ENCODE results near the gene RALGPS2. TPM values are rescaled to one million over a fixed set of nuclear protein-coding genes. Genes with fewer than 3 reads are reported as not detected.

Gene RALGPS2
- total and polyA plus RNA-seq, 2 donors (not counting 1 experiment from before 2014, with no cell fraction given): 59.6 to 251 TPM

DNA sequence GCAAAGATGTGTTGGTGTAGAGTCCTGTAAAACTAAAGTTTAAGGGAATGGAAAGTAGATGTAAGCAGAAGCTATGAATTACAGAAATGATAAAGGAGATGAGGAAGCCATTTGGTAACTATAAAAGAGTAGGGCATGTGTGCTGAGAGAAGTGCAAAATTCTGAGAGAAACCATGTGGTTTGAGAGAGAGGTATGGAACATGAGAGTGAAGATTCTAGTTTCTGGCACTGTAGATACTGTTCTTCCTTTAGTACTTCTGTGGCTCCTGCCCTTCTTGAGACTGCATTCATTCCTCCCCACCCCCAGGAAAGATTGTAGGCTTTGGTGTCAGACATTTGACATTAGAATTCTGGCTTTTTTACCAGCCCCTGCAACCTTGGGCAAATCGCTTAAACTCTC lies 15.4 kb downstream of the RALGPS2 start:
- Histone ChIP-seq H3K4me3 (ENCODE audit: control extremely low read depth in 1 of 5, extremely low read depth in 1 of 5, insufficient read depth in 1 of 5, low read depth in 2 of 5, low read length in 4 of 5) (no peak overlapping the region), H3K9ac (ENCODE audit: low read length) (peak overlapping the region; percentile 3), H3K27me3 (replicated peaks in 1 of 4; ENCODE audit: control extremely low read depth in 1 of 4, control insufficient read depth in 3 of 4, insufficient read depth in 4 of 4, low read length in 3 of 4) (no peaks in the 10 kb centered on the region), H3K9me3 (ENCODE audit: control extremely low read depth in 1 of 3, control insufficient read depth in 2 of 3, insufficient read depth in 1 of 3, low read length in 2 of 3) (peaks cover 2 to 15% (median 10%) of the 10 kb centered on the region in 3 donors), H3K36me3 (replicated peaks in 1 of 2; ENCODE audit: control extremely low read depth in 1 of 2, control insufficient read depth in 1 of 2, extremely low read depth in 1 of 2, insufficient read depth in 2 of 2, low read length in 1 of 2) (peaks cover 41 to 85% of the 10 kb centered on the region in 2 experiments), H3K27ac (ENCODE audit: low read length in 2 of 2) (peak overlapping the region in 1 of 2 donors; percentile 70), H3K4me2 (replicated peaks; ENCODE audit: low read depth, low read length, poor library complexity, severe bottlenecking) (peak overlapping the region; percentile 10), H3K4me1 (ENCODE audit: control insufficient read depth in 2 of 2, insufficient read depth in 2 of 2, low read length in 2 of 2) (peaks cover 26 to 40% of the 10 kb centered on the region in 2 donors), H2AFZ (ENCODE audit: insufficient read depth, low read depth, low read length, poor library complexity, severe bottlenecking) (no peak overlapping the region), H3K79me2 (ENCODE audit: control insufficient read depth, insufficient read depth, low read length) (peaks cover 99% of the 10 kb centered on the region), H4K20me1 (ENCODE audit: control insufficient read depth, insufficient read depth, low read length, poor library complexity, severe bottlenecking) (peaks cover 28% of the 10 kb centered on the region)
- H3K4me3 Mint-ChIP-seq: no peak overlapping the region
- H3K27me3 Mint-ChIP-seq: no peaks in the 10 kb centered on the region
- intact Hi-C loops (cut with micrococcal nuclease): no loop called here
- WGBS (ENCODE audit: insufficient coverage): no CpG with 5 or more reads among the region's 1 CpG
- CTCF ChIA-PET: interaction anchor here (1.2 to 3.2 kb wide), 3 partner anchors 10 to 198 kb away, joined by 3 to 14 read pairs (median 4); no protein-coding TSS in a partner anchor
- H3K4me1 Mint-ChIP-seq: peaks cover 66% of the 10 kb centered on the region
- TF ChIP-seq, protein P1, sequence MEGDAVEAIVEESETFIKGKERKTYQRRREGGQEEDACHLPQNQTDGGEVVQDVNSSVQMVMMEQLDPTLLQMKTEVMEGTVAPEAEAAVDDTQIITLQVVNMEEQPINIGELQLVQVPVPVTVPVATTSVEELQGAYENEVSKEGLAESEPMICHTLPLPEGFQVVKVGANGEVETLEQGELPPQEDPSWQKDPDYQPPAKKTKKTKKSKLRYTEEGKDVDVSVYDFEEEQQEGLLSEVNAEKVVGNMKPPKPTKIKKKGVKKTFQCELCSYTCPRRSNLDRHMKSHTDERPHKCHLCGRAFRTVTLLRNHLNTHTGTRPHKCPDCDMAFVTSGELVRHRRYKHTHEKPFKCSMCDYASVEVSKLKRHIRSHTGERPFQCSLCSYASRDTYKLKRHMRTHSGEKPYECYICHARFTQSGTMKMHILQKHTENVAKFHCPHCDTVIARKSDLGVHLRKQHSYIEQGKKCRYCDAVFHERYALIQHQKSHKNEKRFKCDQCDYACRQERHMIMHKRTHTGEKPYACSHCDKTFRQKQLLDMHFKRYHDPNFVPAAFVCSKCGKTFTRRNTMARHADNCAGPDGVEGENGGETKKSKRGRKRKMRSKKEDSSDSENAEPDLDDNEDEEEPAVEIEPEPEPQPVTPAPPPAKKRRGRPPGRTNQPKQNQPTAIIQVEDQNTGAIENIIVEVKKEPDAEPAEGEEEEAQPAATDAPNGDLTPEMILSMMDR (IDR thresholded peaks at IDR 0.05): no peak
- TF ChIP-seq EZH2 (IDR thresholded peaks at IDR 0.05; ENCODE audit: borderline replicate concordance, insufficient read depth, low read depth, low read length, poor library complexity, severe bottlenecking): no peak
- ATAC-seq (ENCODE audit: low read depth) (no peak), DNase-seq (no peak)
- H3K27ac Mint-ChIP-seq: peak overlapping the region; percentile 79
- POLR2A ChIA-PET: interaction anchor here (0.9 to 1.0 kb wide), 2 partner anchors 10 to 134 kb away, joined by 3 read pairs; no protein-coding TSS in a partner anchor
- H3K9me3 Mint-ChIP-seq (ENCODE audit: insufficient read depth): peaks cover 2% of the 10 kb centered on the region

- CTCF ChIA-PET: interaction anchor here (0.6 to 3.2 kb wide), 5 partner anchors 14 to 237 kb away, joined by 3 to 14 read pairs (median 4); no protein-coding TSS in a partner anchor
- TF ChIP-seq, protein P1 (IDR thresholded peaks at IDR 0.05): no peak
- TF ChIP-seq EZH2 (IDR thresholded peaks at IDR 0.05; ENCODE audit: borderline replicate concordance, insufficient read depth, low read depth, low read length, poor library complexity, severe bottlenecking): no peak
- Mint-ChIP-seq H3K27me3 (no peaks in the 10 kb centered on the region), H3K4me1 (peaks cover 64% of the 10 kb centered on the region), H3K9me3 (ENCODE audit: insufficient read depth) (peaks cover 2% of the 10 kb centered on the region), H3K27ac (peak overlapping the region; percentile 79), H3K4me3 (no peak overlapping the region)
- H3K4me2 ChIP-seq (replicated peaks; ENCODE audit: low read depth, low read length, poor library complexity, severe bottlenecking): no peak overlapping the region
- peaks cover 24 to 37% of the 10 kb centered on the region in 2 donors for H3K4me1 ChIP-seq (ENCODE audit: control insufficient read depth in 2 of 2, insufficient read depth in 2 of 2, low read length in 2 of 2)
- no peaks in the 10 kb centered on the region for H3K27me3 ChIP-seq (replicated peaks in 1 of 4; ENCODE audit: control extremely low read depth in 1 of 4, control insufficient read depth in 3 of 4, insufficient read depth in 4 of 4, low read length in 3 of 4)
- POLR2A ChIA-PET: interaction anchor here (0.9 to 1.0 kb wide), 3 partner anchors 9 to 135 kb away, joined by 3 read pairs; no protein-coding TSS in a partner anchor
- H3K79me2 ChIP-seq (ENCODE audit: control insufficient read depth, insufficient read depth, low read length): peaks cover 100% of the 10 kb centered on the region
- peaks cover 28% of the 10 kb centered on the region for H4K20me1 ChIP-seq (ENCODE audit: control insufficient read depth, insufficient read depth, low read length, poor library complexity, severe bottlenecking)
- peaks cover 41 to 84% of the 10 kb centered on the region in 2 experiments for H3K36me3 ChIP-seq (replicated peaks in 1 of 2; ENCODE audit: control extremely low read depth in 1 of 2, control insufficient read depth in 1 of 2, extremely low read depth in 1 of 2, insufficient read depth in 2 of 2, low read length in 1 of 2)
- H3K27ac ChIP-seq (ENCODE audit: low read length in 2 of 2): peak overlapping the region in 1 of 2 donors; percentile 70
- ATAC-seq (ENCODE audit: low read depth): no peak
- DNase-seq: no peak
- no peak overlapping the region for H3K9ac ChIP-seq (ENCODE audit: low read length)
- intact Hi-C loops (cut with micrococcal nuclease): no loop called here
- no peak overlapping the region for H2AFZ ChIP-seq (ENCODE audit: insufficient read depth, low read depth, low read length, poor library complexity, severe bottlenecking)
- no peak overlapping the region for H3K4me3 ChIP-seq (ENCODE audit: control extremely low read depth in 1 of 5, extremely low read depth in 1 of 5, insufficient read depth in 1 of 5, low read depth in 2 of 5, low read length in 4 of 5)
- H3K9me3 ChIP-seq (ENCODE audit: control extremely low read depth in 1 of 3, control insufficient read depth in 2 of 3, insufficient read depth in 1 of 3, low read length in 2 of 3): peaks cover 2 to 15% (median 10%) of the 10 kb centered on the region in 3 donors
- no CpG with 5 or more reads among the region's 1 CpG for WGBS (ENCODE audit: insufficient coverage)
Measured at GRCh38 chr1:178740924-178741323, 15.9 kb downstream of the RALGPS2 start.

Data from B cell (primary cell).